Mononuclear cell (primary cell): Measurements from ENCODE around the gene TRPV2. TPM values are rescaled to one million over a fixed set of nuclear protein-coding genes. Genes with fewer than 3 reads are reported as not detected.

ENCODE experiments used
- H3K27me3 ChIP-seq: 2 replicates; pipeline ENCODE4 v1.6.0; 2011; ENCODE audit warnings: low read length, control low read depth; ENCODE audit not compliant: insufficient read depth
- H3K4me1 ChIP-seq: 2 replicates; pipeline ENCODE4 v1.5.1; 2011; ENCODE audit warnings: mild to moderate bottlenecking, low read length, control low read depth; ENCODE audit not compliant: insufficient read depth
- H3K4me3 ChIP-seq: 2 replicates; pipeline ENCODE4 v1.5.1; 2011; ENCODE audit warnings: mild to moderate bottlenecking, low read length, moderate library complexity
- H3K9me3 ChIP-seq: 2 replicates; pipeline ENCODE4 v1.5.1; 2011; ENCODE audit warnings: low read depth, mild to moderate bottlenecking, control low read depth, low read length
- total RNA-seq: library from RNA; depleted of rRNA; stranded (reverse); fragments of >200 nt; gene quantifications from one replicate; pipeline ENCODE4 v1.2.3, GENCODE V29; 2012

The TRPV2 gene
- total RNA-seq, 1 donor = 23.1 TPM

- H3K4me1 ChIP-seq = no peaks in the 10 kb centered on the region
- H3K27me3 ChIP-seq = no peaks in the 10 kb centered on the region
- no peaks in the 10 kb centered on the region for H3K9me3 ChIP-seq
- H3K4me3 ChIP-seq = no peak overlapping the region
Measured at GRCh38 chr17:16453493-16453851, 38.1 kb downstream of the TRPV2 start.

GRCh38 chr17:16455997-16456741, 40.8 kb downstream of the TRPV2 start:
- no peaks in the 10 kb centered on the region for H3K9me3 ChIP-seq
- no peaks in the 10 kb centered on the region for H3K4me1 ChIP-seq
- no peak overlapping the region for H3K4me3 ChIP-seq
- H3K27me3 ChIP-seq = no peaks in the 10 kb centered on the region

GRCh38 chr17:16456742-16457316, 41.5 kb downstream of the TRPV2 start:
- no peaks in the 10 kb centered on the region for H3K27me3 ChIP-seq
- no peaks in the 10 kb centered on the region for H3K4me1 ChIP-seq
- no peak overlapping the region for H3K4me3 ChIP-seq
- H3K9me3 ChIP-seq = no peaks in the 10 kb centered on the region

- Histone ChIP-seq H3K27me3 (no peaks in the 10 kb centered on the region), H3K4me1 (no peaks in the 10 kb centered on the region), H3K4me3 (no peak overlapping the region), H3K9me3 (no peaks in the 10 kb centered on the region)
Measured at GRCh38 chr17:16459271-16459670, 43.9 kb downstream of the TRPV2 start.

- Histone ChIP-seq H3K4me3 (no peak overlapping the region), H3K4me1 (no peaks in the 10 kb centered on the region), H3K27me3 (no peaks in the 10 kb centered on the region), H3K9me3 (no peaks in the 10 kb centered on the region)
Measured at GRCh38 chr17:16459855-16460550, 44.6 kb downstream of the TRPV2 start.

- Histone ChIP-seq H3K27me3 (no peaks in the 10 kb centered on the region), H3K4me3 (no peak overlapping the region), H3K4me1 (no peaks in the 10 kb centered on the region), H3K9me3 (no peaks in the 10 kb centered on the region)
Measured at GRCh38 chr17:16460796-16461605, 45.6 kb downstream of the TRPV2 start.

- no peaks in the 10 kb centered on the region for H3K9me3 ChIP-seq
- no peaks in the 10 kb centered on the region for H3K27me3 ChIP-seq
- no peaks in the 10 kb centered on the region for H3K4me1 ChIP-seq
- no peak overlapping the region for H3K4me3 ChIP-seq
Measured at GRCh38 chr17:16461606-16461866, 46.2 kb downstream of the TRPV2 start.

- Histone ChIP-seq H3K4me1 (no peaks in the 10 kb centered on the region), H3K9me3 (no peaks in the 10 kb centered on the region), H3K27me3 (no peaks in the 10 kb centered on the region), H3K4me3 (no peak overlapping the region)
Measured at GRCh38 chr17:16462070-16462864, 46.9 kb downstream of the TRPV2 start.

GRCh38 chr17:16463358-16464302, 48.3 kb downstream of the TRPV2 start:
- no peaks in the 10 kb centered on the region for H3K4me1 ChIP-seq
- H3K27me3 ChIP-seq = no peaks in the 10 kb centered on the region
- no peak overlapping the region for H3K4me3 ChIP-seq
- no peaks in the 10 kb centered on the region for H3K9me3 ChIP-seq

- H3K4me3 ChIP-seq = no peak overlapping the region
- no peaks in the 10 kb centered on the region for H3K27me3 ChIP-seq
- no peaks in the 10 kb centered on the region for H3K9me3 ChIP-seq
- H3K4me1 ChIP-seq = no peaks in the 10 kb centered on the region
Measured at GRCh38 chr17:16464303-16465051, 49.1 kb downstream of the TRPV2 start.

- no peak overlapping the region for H3K4me3 ChIP-seq
- H3K27me3 ChIP-seq = no peaks in the 10 kb centered on the region
- no peaks in the 10 kb centered on the region for H3K9me3 ChIP-seq
- no peaks in the 10 kb centered on the region for H3K4me1 ChIP-seq
Measured at GRCh38 chr17:16465052-16465312, 49.6 kb downstream of the TRPV2 start.

GRCh38 chr17:16465861-16466338, 50.5 kb downstream of the TRPV2 start:
- no peaks in the 10 kb centered on the region for H3K9me3 ChIP-seq
- H3K4me1 ChIP-seq = no peaks in the 10 kb centered on the region
- no peak overlapping the region for H3K4me3 ChIP-seq
- no peaks in the 10 kb centered on the region for H3K27me3 ChIP-seq

GRCh38 chr17:16466407-16466806, 51.0 kb downstream of the TRPV2 start:
- Histone ChIP-seq H3K4me1 (no peaks in the 10 kb centered on the region), H3K27me3 (no peaks in the 10 kb centered on the region)

More at GRCh38 chr17:16466407-16466806, 51.0 kb downstream of the TRPV2 start:
- Histone ChIP-seq H3K9me3 (no peaks in the 10 kb centered on the region), H3K4me3 (no peak overlapping the region)
